IPS DF 4.7 (cell line): Measurements from ENCODE around the gene RPL41.
"Not testable (repeated sequence)": the region's sequence is repeated elsewhere in the genome, so short reads cannot be mapped to it uniquely, and the experiment has no call there.

Experiments used
- DNase-seq: peaks from one replicate; pipeline ENCODE4 v3.0.0-alpha.2; 2013; ENCODE audit warnings: low spot score; ENCODE audit errors: extremely low read depth

RPL41 gene

DNA sequence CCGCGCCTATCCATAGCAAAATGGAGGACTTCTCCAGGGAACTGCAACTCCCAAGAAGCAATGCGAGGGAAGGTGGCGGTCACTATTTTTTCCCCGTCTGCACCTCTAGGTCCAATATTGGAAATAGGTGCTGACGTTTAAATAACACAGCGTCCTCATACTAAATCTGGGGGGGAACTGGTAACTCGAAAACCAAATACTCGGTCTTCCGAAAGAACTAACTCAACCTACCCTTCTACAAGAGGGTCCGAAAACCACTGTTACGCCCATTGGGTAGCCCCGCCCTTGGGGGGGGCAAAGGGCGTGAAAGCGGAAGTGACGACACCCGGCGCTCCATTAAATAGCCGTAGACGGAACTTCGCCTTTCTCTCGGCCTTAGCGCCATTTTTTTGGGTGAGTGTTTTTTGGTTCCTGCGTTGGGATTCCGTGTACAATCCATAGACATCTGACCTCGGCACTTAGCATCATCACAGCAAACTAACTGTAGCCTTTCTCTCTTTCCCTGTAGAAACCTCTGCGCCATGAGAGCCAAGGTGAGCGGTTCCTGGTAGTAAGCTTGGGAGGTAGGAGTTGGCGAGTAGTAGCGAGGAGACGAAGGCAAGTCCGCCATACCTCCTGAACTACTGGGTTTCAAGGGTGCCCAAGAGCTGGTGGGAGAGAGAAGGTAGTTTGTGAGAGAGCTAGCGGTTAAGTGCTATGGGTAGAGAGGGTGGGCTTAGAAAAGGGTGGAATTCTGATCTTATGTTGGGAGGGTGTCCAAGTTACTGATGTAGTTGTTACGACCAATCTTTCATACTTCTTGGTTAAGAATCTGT, at the start of gene RPL41:
TSS of gene RPL41 (plus strand) at position 367 of the 815 bp plus-strand sequence.
- peak; percentile 87 for DNase-seq

DNA sequence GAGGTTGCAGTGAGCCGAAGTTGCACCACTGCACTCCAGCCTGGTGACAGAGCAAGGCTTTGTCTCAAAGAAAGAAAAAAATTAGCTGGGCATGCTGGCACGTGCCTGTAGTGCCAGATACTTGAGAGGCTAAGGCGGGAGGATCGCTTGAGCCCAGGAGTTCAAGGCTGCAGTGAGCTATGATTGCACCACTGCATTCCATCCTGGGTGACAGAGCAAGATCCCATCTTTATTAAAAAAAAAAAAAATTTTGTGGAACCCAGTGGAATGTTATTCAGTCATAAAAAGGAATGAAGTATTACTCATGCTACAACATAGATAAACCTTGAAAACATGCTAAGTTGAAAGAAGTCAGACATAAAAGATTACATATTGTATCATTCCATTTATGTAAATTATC, 44.8 kb upstream of the RPL41 start:
- DNase-seq: no peak

DNA sequence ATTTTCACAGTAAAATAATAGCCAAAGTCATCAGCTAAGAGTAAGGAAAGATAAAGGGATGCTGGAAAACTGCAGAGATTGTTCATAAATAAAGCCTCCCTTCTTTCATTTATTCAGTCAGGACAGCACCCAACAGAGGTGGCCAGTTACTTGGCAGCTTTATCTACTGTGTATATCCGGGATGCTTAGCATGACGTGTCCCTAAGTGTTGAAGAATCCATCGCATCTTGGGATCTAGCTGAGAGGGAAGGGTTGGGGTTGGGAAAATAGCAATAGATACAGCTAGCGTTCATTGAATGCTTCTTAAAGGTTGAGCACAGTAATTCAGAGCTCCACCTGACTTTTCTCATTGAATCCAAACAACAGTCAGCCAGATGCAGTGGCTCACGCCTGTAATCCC, 42.0 kb upstream of the RPL41 start:
- DNase-seq: no peak

DNA sequence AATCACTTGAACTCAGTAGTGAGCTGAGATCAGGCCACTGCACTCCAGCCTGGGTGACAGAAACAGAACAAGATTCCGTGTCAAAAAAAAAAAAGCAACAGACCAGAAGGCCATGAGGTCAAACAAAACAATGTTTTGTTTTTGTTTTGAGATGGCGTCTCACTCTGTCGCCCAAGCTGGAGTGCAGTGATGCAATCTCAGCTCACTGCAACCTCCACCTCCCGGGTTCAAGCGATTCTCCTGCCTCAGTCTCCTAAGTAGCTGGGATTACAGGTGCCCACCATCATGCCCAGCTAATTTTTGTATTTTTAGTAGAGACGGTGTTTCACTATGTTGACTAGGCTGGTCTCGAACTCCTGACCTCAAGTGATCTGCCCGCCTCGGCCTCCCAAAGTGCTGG, 38.5 kb upstream of the RPL41 start:
- not testable (repeated sequence) for DNase-seq

DNA sequence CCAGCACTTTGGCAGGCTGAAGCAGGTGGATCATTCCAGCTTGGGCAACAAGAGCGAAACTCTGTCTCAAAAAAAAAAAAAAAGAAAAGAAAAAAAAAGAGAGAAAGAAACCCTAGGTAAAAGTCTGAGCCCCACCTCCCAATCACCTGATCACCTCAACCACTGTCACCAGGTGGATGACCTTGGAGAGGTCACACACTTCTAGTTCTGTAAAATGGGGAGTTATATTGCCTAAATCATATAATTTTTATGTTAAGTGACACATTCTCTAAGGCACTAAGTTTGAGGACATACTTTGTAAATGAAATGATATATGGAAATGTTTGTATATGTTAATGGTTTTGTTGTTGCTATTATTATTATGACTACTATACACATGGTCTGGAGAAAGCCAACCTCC, 38.0 kb upstream of the RPL41 start:
- DNase-seq: no peak

DNA sequence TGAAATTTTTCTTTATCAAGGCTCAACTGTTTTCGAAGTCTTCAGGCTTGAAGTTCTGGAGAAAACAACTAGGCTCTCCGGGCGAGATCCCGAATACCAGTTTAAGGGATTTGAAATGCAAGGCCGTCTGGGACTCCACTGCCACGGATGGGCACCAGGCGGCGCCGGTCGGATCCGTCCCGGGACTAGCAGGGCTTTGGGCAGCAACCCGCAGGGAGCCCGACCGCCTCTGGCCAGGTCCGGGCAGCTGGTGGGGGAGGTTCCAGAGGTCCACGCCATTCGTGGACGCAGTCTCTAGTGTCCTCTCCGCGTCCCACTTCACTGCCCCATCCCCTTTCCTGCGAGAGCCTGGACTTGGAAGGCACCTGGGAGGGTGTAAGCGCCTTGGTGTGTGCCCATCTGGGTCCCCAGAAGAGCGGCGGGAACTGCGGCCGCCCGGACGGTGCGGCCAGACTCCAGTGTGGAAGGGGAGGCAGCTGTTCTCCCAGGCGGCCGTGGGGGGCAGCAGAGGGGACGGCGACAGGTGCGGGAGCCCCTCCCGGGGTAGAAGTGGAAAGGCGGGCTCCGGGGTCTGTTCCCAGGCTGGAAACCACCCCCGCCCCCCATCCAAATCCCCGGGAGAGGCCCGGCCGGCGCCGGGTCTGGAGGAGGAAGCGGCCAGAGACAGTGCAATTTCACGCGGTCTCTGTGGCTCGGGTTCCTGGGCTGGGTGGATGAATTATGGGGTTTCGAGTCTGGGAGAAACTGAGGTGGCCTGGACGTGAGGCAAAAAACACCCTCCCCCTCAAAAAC, 37.3 kb upstream of the RPL41 start:
- DNase-seq: no peak

DNA sequence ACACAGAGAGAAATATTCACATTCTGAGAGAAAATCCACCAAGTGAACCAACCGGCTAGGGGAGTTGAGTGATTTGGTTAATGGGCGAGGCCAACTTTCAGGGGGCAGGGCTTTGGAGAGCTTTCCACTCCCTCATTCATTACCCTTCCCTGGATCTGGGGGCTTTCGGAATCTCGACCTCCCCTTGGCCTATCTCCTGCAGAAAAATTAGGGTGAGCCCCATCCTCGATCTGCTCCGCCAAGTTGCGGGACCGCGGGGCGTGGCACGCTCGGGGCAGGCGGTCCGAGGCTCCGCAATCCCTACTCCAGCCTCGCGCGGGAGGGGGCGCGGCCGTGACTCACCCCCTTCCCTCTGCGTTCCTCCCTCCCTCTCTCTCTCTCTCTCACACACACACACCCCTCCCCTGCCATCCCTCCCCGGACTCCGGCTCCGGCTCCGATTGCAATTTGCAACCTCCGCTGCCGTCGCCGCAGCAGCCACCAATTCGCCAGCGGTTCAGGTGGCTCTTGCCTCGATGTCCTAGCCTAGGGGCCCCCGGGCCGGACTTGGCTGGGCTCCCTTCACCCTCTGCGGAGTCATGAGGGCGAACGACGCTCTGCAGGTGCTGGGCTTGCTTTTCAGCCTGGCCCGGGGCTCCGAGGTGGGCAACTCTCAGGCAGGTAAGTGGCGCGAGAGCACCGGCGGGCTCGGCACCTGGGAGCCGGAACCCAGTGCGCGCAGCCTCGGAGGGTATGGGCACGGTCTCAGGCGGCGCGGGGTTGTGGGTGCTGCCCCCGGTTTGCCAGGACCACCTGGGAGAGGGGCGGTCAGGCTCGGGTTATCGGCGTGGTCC, 36.5 kb upstream of the RPL41 start, which contains the start of gene ERBB3:
TSS of gene ERBB3 (plus strand) at position 443 of the 833 bp plus-strand sequence. CDS start at position 579, 136 bp downstream.
- DNase-seq: no peak

DNA sequence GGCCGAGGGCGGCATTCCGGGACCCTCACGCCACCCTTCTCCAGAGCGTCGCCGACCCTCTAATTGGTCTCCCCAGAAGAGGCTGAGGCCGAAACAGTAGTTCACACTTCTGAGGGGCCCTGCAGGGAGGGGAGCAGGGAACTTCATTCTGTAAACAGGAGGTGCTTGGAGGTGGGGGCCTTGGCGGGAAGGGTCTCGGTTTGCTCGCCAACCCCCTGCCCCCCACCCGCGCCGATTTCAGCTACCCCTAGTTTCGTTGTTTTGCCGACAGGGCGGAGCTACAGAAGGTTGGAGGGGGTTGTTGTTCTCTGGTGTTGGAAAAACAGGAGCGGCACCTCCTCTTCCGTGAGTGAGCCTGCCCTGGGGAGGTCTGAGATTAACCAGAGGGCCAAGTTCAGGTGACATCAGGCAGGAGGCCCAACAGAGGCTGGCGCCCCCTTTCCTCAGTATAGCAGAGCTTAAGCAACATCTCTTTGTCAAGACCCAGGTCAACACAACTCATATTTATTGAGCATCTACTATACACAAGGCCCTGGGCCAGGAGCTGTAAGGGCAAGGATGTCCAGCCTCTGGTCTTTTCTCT, 35.8 kb upstream of the RPL41 start:
- DNase-seq: no peak

DNA sequence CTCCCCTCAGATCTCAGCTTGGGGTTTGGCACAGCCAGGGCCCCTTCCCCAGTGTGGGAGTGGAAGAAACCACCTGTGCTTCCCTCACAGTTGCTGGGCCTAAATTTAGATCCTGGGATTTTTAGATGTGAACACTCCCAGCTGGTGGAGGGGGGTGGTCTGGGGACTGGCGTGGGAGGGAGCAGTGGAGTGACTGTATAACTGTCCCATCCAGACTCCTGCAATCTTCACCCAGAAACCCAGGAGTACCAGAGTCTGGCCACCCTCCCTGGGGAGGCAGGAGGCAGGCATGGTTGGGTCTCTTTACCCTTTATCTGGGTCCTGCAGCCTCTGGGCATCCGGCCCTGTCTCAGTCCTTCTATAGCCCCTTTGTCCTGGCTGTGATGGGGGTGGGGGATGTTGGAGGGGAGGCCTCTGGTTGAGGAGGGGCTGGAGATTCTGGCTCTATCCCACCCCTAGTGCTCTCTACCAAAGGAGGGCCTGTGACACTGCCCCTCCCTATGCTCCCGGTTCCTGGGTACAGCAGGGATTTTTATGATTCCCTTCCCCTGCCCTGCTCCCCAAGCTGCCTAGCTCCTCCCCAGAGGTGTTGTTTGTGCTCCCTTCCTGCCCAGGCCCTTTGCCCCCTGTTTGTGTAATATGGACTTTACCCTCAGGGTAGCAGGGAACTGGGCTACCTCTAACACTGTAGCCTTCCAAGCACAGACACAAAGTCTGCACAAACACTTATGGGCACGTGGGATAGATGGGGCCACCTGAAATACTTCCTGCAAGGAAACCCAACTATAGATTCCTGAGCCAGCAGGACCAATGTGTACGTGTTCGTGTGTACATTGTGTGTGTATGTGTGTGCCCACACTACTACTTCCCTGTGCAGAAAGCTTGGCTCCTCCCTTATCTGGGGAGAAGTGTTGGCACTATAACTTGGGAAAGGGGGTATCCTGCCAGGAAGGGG, 34.8 kb upstream of the RPL41 start:
- DNase-seq: no peak

DNA sequence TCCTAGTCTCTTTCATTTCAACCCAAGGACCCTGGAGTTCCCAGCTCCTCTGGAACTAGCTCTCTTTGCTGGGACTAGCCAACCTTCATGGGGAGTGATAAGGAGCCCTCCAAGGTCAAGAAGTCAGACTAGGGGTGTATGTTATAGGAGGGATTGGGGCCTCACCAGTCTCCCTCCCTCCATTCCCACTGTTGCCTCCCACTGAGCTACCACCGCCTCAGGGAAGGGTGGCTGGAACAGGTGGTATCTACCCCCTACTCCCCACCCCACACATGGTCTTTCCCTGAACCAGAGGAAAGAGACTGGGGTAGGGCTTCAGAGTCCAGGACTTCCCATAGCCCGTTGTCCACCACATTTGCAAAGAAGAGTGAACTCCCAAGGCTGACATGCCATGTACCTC, 34.1 kb upstream of the RPL41 start:
- no peak for DNase-seq

DNA sequence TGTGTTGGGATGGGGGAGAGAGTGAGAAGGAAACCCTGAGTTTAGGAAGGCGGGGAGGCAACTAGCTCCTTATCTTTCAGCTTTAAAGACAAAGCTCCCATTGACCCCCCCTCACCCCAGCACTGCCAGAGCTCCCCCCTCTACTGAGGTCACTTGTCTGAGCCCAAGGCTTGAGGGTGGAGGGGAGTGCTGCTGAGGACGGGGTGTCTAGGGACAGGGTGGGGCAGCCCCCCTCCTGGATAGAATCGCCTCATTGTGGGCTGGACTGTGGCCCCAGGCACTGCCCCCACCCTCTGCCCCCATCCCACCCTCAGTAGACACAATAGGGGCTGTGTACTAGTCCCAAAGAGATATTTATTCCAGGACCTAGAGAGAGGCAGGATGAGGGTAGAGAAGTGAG, 33.5 kb upstream of the RPL41 start:
- DNase-seq: no peak

DNA sequence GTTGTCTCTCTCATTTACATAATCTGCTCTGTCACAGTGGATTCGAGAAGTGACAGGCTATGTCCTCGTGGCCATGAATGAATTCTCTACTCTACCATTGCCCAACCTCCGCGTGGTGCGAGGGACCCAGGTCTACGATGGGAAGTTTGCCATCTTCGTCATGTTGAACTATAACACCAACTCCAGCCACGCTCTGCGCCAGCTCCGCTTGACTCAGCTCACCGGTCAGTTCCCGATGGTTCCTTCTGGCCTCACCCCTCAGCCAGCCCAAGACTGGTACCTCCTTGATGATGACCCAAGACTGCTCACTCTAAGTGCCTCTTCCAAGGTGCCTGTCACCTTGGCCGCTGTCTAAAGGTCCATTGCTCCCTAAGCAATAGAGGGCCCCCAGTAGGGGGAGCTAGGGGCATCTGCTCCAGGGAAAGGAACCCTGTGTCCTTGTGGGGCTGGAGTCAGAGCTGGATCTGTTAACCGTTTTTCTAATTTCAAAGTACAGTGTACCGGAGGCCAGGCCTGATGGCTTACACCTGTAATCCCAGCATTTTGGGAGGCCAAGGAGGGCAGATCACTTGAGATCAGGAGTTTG, 31.4 kb upstream of the RPL41 start:
- no peak for DNase-seq

DNA sequence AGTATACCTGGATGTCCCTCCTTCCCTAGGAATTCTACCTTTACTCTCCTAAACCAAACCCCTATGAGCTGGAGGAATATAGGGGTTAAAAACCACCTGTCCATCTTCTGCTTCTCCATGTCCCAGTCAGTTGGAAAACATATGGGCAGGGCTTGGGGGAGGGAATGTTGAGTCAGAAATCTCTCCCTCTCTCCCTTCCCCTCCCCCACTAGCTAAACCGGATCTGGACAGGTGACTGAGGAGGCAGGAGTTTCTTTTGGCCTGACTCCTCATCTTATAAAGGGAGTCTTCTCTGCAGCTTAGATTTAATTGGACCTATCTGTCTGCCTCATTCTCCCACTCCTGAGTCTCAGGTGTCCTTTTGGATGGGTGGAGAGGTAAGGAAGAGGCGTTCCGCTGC, 30.3 kb upstream of the RPL41 start:
- no peak for DNase-seq

DNA sequence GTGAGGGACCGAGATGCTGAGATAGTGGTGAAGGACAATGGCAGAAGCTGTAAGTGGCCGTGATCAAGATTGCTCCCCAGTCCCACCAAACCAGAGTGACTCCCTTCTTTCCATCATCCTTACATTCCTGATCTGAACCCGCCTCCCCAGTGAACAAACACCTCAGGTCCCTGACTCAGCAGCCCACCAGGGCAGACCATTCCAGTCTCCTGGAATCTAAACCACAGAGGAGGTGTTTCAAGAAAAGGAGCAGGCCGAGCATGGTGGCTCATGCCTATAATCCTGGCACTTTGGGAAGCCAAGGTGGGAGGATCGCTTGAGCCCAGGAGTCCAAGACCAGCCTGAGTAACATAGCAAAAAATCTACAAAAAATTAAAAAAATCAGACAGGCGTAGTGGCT, 29.8 kb upstream of the RPL41 start:
- no peak for DNase-seq

DNA sequence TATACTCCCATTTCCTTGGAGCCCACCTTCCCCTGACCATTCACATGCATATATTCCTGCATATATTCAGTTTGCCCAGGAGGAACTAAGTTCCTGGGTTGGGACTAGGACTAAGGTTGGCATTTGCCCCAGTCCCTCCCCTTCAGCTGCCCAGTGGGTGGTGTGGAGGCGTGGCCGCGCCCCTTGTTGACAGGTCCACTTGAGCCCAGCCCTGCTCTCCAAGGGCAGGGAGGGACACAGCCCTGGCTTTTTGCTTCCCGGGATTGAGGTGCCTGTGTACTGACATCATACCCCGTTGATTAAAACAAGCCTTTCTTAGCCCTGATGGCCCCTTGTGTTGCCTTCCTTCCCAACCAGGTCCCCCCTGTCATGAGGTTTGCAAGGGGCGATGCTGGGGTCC, 29.2 kb upstream of the RPL41 start:
- no peak for DNase-seq

DNA sequence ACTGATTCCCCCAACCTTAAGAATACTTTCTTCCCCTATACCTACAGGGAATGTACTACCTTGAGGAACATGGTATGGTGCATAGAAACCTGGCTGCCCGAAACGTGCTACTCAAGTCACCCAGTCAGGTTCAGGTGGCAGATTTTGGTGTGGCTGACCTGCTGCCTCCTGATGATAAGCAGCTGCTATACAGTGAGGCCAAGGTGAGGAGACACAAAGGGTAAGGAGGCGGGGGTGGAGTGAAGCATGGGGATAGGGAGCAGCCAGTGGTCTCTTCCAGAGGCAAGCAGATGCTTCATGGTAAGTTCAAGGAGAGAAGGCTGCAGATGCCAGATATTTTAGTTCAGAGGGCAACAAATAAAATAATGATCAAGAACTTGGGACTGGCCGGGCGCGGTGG, 18.7 kb upstream of the RPL41 start:
- DNase-seq: no peak

DNA sequence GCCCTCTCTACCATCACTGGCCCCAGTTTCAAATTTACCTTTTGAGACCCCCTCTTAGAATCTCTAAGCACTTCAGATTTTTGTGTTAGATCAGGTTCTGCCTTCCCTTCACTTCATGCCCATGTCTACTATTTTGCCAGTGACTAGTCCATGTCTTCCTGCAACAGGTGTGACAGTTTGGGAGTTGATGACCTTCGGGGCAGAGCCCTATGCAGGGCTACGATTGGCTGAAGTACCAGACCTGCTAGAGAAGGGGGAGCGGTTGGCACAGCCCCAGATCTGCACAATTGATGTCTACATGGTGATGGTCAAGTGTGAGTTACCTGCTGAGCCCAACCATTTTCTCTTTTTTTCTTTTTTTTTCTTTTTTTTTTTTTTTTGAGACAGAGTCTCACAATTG, 17.8 kb upstream of the RPL41 start:
- no peak for DNase-seq

DNA sequence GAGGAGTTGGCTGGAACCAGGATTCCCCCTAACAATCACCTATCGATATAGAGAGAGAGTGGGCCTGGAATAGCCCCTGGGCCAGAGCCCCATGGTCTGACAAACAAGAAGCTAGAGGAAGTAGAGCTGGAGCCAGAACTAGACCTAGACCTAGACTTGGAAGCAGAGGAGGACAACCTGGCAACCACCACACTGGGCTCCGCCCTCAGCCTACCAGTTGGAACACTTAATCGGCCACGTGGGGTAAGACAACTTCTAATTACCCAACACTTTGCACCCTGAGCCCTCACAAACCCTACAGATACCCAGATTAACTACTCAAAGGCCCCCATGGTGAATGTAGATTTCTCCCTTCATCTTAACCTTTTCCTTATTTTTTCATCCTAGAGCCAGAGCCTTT, 16.6 kb upstream of the RPL41 start:
- DNase-seq: no peak

DNA sequence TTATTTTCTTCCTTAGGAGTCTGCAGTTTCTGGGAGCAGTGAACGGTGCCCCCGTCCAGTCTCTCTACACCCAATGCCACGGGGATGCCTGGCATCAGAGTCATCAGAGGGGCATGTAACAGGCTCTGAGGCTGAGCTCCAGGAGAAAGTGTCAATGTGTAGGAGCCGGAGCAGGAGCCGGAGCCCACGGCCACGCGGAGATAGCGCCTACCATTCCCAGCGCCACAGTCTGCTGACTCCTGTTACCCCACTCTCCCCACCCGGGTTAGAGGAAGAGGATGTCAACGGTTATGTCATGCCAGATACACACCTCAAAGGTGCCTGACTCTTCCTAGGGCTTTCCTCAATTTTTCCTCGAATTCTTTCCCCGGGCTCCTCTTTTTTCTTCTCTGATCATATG, 15.4 kb upstream of the RPL41 start:
- DNase-seq: no peak

DNA sequence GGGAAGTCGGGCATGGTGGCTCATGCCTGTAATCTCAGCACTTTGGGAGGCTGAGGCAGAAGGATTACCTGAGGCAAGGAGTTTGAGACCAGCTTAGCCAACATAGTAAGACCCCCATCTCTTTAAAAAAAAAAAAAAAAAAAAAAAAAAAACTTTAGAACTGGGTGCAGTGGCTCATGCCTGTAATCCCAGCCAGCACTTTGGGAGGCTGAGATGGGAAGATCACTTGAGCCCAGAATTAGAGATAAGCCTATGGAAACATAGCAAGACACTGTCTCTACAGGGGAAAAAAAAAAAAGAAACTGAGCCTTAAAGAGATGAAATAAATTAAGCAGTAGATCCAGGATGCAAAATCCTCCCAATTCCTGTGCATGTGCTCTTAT, 13.8 kb upstream of the RPL41 start:
- DNase-seq: no peak
